Activated naive CD8-positive, alpha-beta T cell (primary cell): Measurements from ENCODE around the gene HOXB1.

Source experiments
- H3K27ac Mint-ChIP-seq: one replicate; pipeline ENCODE4 v1.8.0; 2021; ENCODE audit warnings: mixed read lengths
- H3K27me3 Mint-ChIP-seq: one replicate; pipeline ENCODE4 v1.8.0; 2021; ENCODE audit warnings: mixed read lengths
- H3K36me3 Mint-ChIP-seq: one replicate; pipeline ENCODE4 v1.8.0; 2021; ENCODE audit warnings: mixed read lengths
- H3K4me1 Mint-ChIP-seq: one replicate; pipeline ENCODE4 v1.8.0; 2021; ENCODE audit warnings: low read depth, mixed read lengths
- H3K4me3 Mint-ChIP-seq: one replicate; pipeline ENCODE4 v1.8.0; 2021; ENCODE audit warnings: mild to moderate bottlenecking, mixed read lengths
- H3K9me3 Mint-ChIP-seq: one replicate; pipeline ENCODE4 v1.8.0; 2021; ENCODE audit warnings: low read depth, mixed read lengths

The HOXB1 gene

DNA sequence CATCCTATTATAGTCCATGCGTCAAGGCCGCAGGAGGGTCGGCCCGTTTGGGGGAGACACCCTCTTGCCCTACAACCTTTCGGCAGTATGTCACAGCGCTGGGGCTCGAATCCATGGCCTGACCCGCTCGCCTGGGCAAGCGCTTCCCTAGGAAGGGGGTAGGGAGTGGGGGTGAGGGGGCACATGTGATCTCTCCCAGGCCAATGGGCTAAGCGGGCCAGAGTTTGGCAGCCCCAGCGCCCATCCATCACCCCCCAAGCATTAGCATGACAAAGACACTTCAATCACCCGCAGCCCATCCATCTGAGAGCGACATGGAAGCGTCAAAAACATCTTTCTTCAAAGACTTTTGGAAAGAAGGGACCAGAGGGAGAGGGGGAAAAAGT lies at the start of gene HOXB1:
Gene HOXB1 (minus strand): TSS at position 125 of the 386 bp plus-strand sequence. CDS start 107 bp downstream, at position 18.
- no peaks in the 10 kb centered on the region for H3K9me3 Mint-ChIP-seq
- H3K4me1 Mint-ChIP-seq: peaks cover 6% of the 10 kb centered on the region
- peaks cover 6% of the 10 kb centered on the region for H3K27me3 Mint-ChIP-seq
- H3K36me3 Mint-ChIP-seq: no peaks in the 10 kb centered on the region
- no peak within 1 kb of the TSS for H3K4me3 Mint-ChIP-seq
- H3K27ac Mint-ChIP-seq: no peak within 1 kb of the TSS

DNA sequence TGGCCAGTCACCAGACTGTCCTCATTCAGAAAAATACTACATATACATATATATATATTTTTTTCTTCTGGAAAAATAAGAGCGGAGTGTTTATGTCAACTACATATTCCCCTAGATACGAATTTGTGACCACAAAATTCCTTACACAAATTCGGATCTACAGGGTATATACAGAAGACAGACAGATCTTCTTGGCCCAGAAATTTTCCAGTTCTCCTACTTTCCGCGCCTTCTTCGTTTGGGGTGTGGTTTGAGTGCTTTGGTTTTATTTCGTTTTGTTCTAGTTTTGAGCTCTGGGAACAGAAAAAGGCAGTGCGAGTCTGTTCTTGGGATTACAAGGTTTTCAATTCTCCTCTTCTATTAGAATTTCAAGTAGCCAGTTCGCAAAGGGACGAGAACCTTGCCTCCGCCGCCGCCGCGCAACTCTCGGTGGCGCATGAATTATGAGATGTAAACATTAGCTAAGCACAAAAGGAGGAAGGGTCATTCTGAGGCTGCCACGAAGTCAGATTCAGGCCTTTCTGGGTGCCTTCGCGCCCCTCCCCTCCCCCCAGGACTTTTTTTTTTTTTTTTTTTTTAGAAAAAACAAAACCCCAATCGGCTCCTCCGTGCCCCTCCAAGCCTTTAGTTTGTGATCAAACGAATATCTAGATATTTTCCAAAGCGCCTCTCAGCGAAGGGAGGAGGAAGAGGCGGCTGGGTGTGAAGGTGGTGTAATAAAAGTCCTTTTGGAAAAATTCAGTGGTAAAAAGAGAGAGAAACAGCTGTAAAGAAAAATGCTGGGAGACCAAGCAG lies 49.1 kb upstream of the HOXB1 start:
- no peak overlapping the region for H3K27ac Mint-ChIP-seq
- H3K4me3 Mint-ChIP-seq: peak overlapping the region; percentile 52
- no peaks in the 10 kb centered on the region for H3K9me3 Mint-ChIP-seq
- H3K36me3 Mint-ChIP-seq: no peaks in the 10 kb centered on the region
- peaks cover 50% of the 10 kb centered on the region for H3K4me1 Mint-ChIP-seq
- H3K27me3 Mint-ChIP-seq: peaks cover 45% of the 10 kb centered on the region

DNA sequence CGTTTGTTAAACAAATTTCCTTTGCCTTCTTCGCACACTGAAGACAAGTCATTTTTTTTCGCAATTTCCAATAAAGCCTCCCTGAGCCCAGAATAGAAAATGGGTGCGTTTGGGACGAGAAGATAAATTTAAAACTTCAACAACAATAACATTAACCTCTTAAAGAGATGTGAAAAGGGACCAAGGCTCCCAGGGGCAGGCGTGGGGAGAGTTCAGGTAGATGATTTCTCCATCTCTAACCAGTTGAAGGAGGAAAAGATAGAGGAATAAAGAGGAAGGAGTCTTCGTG lies 48.6 kb upstream of the HOXB1 start:
- H3K27ac Mint-ChIP-seq: no peak overlapping the region
- peaks cover 48% of the 10 kb centered on the region for H3K4me1 Mint-ChIP-seq
- peaks cover 44% of the 10 kb centered on the region for H3K27me3 Mint-ChIP-seq
- no peaks in the 10 kb centered on the region for H3K36me3 Mint-ChIP-seq
- H3K9me3 Mint-ChIP-seq: no peaks in the 10 kb centered on the region
- H3K4me3 Mint-ChIP-seq: peak overlapping the region; percentile 88

GRCh38 chr17:48578616-48579470 lies 48.0 kb upstream of the HOXB1 start:
- H3K4me3 Mint-ChIP-seq: peak overlapping the region; percentile 88
- H3K27ac Mint-ChIP-seq: no peak overlapping the region
- no peaks in the 10 kb centered on the region for H3K36me3 Mint-ChIP-seq
- H3K9me3 Mint-ChIP-seq: no peaks in the 10 kb centered on the region
- peaks cover 48% of the 10 kb centered on the region for H3K4me1 Mint-ChIP-seq
- peaks cover 40% of the 10 kb centered on the region for H3K27me3 Mint-ChIP-seq

DNA sequence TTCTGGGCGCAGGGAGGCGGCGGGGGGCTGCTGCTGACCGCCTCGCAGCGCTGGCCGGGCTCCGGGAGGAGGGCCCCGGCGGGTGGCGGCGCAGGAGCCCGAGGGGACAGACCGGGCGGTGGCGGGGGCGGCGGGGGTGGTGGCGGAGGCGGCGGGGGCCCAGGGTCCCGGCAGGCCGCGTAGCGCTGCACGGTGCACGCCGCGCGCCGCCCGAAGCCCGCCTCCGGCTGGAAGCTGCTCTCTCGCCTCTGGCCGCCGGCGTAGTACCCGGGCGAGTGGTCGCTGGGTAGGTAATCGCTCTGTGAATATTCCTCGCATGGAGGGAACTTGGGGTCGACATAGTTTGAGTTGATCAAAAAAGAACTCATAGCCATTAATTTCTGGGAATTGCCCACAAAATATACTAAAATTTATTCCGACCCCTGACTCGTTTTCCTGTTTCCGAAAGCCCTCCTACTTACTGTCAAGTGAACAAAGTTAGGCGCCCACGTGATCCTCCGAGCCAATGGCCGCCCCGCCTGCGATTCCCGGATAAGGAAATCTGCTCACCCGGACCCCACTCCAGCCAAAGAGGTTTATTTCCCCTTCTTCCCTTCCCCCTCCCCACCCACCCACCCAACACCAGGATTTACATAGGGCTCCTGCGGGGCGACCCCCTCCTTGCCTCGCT lies 47.3 kb upstream of the HOXB1 start, which contains the start of gene HOXB4:
Gene HOXB4 (minus strand): TSS at position 405 of the 670 bp plus-strand sequence. CDS start 31 bp downstream, at position 374.
- peaks cover 48% of the 10 kb centered on the region for H3K4me1 Mint-ChIP-seq
- H3K27me3 Mint-ChIP-seq: peaks cover 38% of the 10 kb centered on the region
- H3K36me3 Mint-ChIP-seq: no peaks in the 10 kb centered on the region
- H3K4me3 Mint-ChIP-seq: peak within 1 kb of the TSS; percentile 88
- no peaks in the 10 kb centered on the region for H3K9me3 Mint-ChIP-seq
- H3K27ac Mint-ChIP-seq: no peak within 1 kb of the TSS

GRCh38 chr17:48577330-48577945 lies 46.6 kb upstream of the HOXB1 start:
- Mint-ChIP-seq H3K27me3 (peaks cover 31% of the 10 kb centered on the region), H3K4me3 (peak overlapping the region; percentile 84), H3K4me1 (peaks cover 45% of the 10 kb centered on the region), H3K27ac (no peak overlapping the region), H3K9me3 (no peaks in the 10 kb centered on the region), H3K36me3 (no peaks in the 10 kb centered on the region)

GRCh38 chr17:48576479-48577309 lies 45.9 kb upstream of the HOXB1 start:
- peak overlapping the region; percentile 84 for H3K4me3 Mint-ChIP-seq
- H3K9me3 Mint-ChIP-seq: no peaks in the 10 kb centered on the region
- no peak overlapping the region for H3K27ac Mint-ChIP-seq
- no peaks in the 10 kb centered on the region for H3K36me3 Mint-ChIP-seq
- H3K27me3 Mint-ChIP-seq: peaks cover 28% of the 10 kb centered on the region
- peaks cover 41% of the 10 kb centered on the region for H3K4me1 Mint-ChIP-seq

- peaks cover 34% of the 10 kb centered on the region for H3K4me1 Mint-ChIP-seq
- H3K9me3 Mint-ChIP-seq: no peaks in the 10 kb centered on the region
- peaks cover 22% of the 10 kb centered on the region for H3K27me3 Mint-ChIP-seq
- no peak overlapping the region for H3K4me3 Mint-ChIP-seq
- H3K27ac Mint-ChIP-seq: no peak overlapping the region
- H3K36me3 Mint-ChIP-seq: no peaks in the 10 kb centered on the region
Observed at GRCh38 chr17:48575673-48576478, 45.1 kb upstream of the HOXB1 start.

- Mint-ChIP-seq H3K9me3 (no peaks in the 10 kb centered on the region), H3K27me3 (peaks cover 15% of the 10 kb centered on the region), H3K4me3 (no peak overlapping the region), H3K27ac (no peak overlapping the region), H3K4me1 (peaks cover 29% of the 10 kb centered on the region), H3K36me3 (no peaks in the 10 kb centered on the region)
Observed at GRCh38 chr17:48575066-48575582, 44.3 kb upstream of the HOXB1 start.

GRCh38 chr17:48574505-48575065 lies 43.8 kb upstream of the HOXB1 start:
- H3K4me3 Mint-ChIP-seq: no peak overlapping the region

GRCh38 chr17:48571826-48572417 lies 41.1 kb upstream of the HOXB1 start:
- Mint-ChIP-seq H3K27me3 (peaks cover 9% of the 10 kb centered on the region), H3K27ac (no peak overlapping the region), H3K4me1 (peaks cover 11% of the 10 kb centered on the region), H3K4me3 (no peak overlapping the region), H3K9me3 (no peaks in the 10 kb centered on the region), H3K36me3 (no peaks in the 10 kb centered on the region)

More at GRCh38 chr17:48574505-48575065, 43.8 kb upstream of the HOXB1 start:
- peaks cover 12% of the 10 kb centered on the region for H3K27me3 Mint-ChIP-seq
- no peak overlapping the region for H3K27ac Mint-ChIP-seq
- peaks cover 26% of the 10 kb centered on the region for H3K4me1 Mint-ChIP-seq
- H3K36me3 Mint-ChIP-seq: no peaks in the 10 kb centered on the region
- no peaks in the 10 kb centered on the region for H3K9me3 Mint-ChIP-seq

DNA sequence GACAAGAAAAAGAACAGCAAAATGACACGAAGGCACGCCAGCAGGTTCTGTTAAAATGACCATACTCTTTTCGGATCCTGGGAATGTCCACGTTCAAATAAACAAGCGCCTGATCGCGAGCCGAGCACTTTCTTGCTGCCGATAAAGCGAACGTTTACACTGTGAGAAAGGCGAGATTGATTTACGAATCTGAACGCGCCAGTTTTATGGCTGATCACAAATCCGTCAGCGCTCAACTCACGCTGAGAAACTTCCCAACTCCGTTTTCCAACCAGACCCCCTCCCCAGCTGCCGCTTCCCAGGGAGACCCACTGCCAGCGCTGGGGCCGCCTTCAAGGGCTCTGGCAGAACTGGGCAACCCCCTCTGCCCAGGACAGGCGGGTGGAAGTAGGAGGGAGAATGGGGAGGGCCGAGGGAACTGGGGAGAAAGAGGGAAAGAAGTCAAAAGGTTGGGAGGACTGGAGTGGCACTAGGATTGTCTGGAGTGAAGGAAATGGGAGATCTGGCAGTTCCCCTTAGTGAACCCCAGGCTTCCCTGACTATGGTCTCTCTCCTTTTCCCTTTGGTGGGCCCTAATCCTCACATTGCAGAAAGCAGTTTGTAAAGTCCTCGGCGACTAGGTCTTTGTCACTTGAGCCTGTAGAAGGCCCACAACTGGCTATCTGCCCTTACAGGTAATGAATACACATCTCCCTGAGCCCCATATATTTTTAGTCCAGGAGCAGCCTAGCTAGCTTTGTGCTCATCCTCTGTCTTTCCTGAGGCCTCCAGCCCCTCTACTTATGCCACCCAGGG lies 40.4 kb upstream of the HOXB1 start:
- Mint-ChIP-seq H3K27me3 (peaks cover 9% of the 10 kb centered on the region), H3K4me3 (no peak overlapping the region), H3K27ac (no peak overlapping the region), H3K4me1 (peaks cover 8% of the 10 kb centered on the region), H3K36me3 (no peaks in the 10 kb centered on the region), H3K9me3 (no peaks in the 10 kb centered on the region)
